ENCODE measurements around the gene TBC1D10B. TPM values are rescaled to one million over a fixed set of nuclear protein-coding genes. Genes with fewer than 3 reads are reported as not detected.

Gene TBC1D10B
- total RNA-seq, 2 experiments from 2014 or later = 54.7 to 54.8 TPM

DNA sequence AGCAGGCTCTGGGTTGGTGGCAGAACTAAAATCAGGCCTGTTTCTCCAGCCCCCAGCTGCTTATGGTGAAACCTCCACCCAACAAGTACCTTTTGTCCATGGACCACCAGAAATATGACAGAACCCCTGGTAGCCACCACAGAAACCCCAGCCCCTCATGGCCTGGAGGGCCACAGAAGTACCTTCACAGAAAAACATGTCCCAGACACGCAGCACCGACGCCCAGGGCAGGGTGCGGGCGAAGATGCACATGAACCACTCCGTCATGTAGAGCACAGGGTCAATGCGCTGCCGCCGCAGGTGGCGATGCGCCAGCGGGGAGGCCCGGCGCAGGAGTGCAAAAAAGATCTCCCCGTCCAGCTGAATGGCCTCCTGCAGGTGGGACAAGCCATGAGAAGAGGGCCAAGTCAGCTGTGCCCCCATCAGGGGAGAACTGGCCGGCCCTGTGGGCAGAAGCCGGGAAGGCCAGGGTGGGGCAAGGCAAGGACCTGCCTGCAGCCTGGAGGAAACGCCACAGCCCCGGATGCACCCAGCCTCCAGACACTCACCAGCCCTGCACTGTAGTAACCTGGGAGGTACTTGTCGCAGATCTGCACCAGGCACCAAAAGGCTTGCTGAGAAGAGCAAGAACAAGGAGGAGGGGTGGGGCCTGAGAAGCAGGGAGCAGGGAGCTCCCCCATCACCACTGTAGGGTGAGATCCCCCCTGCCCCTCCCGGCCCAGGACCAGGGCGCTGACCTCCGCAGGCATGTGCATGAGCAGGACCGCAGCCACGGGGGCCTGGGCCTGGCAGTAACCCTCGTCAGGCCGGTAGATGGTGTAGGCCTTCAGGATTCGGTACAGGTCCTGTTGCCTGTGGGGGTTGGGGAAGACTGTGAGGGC lies 11.1 kb downstream of the TBC1D10B start:
- H3K36me3 Mint-ChIP-seq = peaks cover 37% of the 10 kb centered on the region
- DNase-seq = no peak
- POLR2A ChIA-PET = no interaction called here
- H3K4me3 Mint-ChIP-seq = no peak overlapping the region
- no peak overlapping the region for H3K27ac Mint-ChIP-seq
- H3K9me3 Mint-ChIP-seq = no peaks in the 10 kb centered on the region
- H3K4me1 Mint-ChIP-seq (ENCODE audit: low read depth) = peaks cover 21% of the 10 kb centered on the region
- H3K27me3 Mint-ChIP-seq = no peaks in the 10 kb centered on the region
- CTCF ChIA-PET = interaction anchor here (1.2 kb wide), 1 partner anchor 36 kb away, joined by 4 read pairs; the partner anchor contains the start of gene ZNF48
- intact Hi-C loops (cut with micrococcal nuclease) = no loop called here

- no peak overlapping the region for H3K27ac Mint-ChIP-seq
- peaks cover 28% of the 10 kb centered on the region for H3K4me1 Mint-ChIP-seq (ENCODE audit: low read depth)
- no peaks in the 10 kb centered on the region for H3K9me3 Mint-ChIP-seq
- ChIA-PET CTCF (no interaction called here), POLR2A (no interaction called here)
- DNase-seq = no peak
- no peaks in the 10 kb centered on the region for H3K27me3 Mint-ChIP-seq
- intact Hi-C loops (cut with micrococcal nuclease) = no loop called here
- H3K4me3 Mint-ChIP-seq = no peak overlapping the region
- H3K36me3 Mint-ChIP-seq = peaks cover 36% of the 10 kb centered on the region
These were observed 11.7 kb downstream of the TBC1D10B start for GRCh38 chr16:30358577-30358936.

DNA sequence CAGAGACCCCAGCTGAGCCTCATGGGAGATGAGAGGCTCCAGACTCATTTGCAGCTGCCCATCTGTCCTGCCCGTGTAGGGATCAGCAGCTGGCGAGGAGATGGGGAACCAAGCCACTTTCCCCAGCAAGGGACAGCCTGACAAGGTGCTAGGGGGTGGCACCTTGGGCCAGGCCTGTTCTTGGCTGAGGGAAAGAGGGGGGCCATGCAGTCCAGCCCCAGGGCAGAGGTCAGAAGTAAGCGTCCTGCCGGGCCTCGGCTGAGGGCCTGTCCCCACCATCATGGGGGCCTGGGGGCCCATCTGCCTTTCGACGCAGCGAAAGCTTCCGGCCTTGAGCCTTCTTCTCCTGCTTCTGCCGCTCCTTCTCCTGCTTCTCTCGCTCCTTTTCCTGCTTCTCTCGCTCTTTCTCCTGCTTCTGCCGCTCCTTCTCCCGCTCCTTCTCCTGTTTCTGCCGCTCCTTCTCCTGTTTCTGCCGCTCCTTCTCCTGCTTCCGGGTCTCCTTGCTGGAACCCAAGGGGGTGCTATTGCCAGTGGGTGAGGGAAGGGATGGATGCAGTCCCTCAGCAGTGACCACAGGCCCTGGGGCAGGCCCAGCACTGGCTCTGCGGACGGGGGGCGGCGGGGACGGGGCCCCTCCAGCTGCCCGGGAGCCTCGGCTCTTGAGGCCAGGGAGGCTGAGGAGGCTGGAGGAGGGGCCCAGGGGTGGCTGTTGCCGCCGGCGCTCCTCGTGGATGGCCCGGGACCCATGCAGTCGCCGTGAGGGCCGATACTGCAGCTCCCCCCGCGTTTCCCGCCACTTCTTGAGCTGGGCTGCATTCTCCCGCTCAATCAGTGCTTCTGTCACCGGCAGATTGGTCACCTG lies 12.3 kb downstream of the TBC1D10B start:
- Mint-ChIP-seq H3K36me3 (peaks cover 34% of the 10 kb centered on the region), H3K4me1 (ENCODE audit: low read depth) (peaks cover 32% of the 10 kb centered on the region), H3K27ac (no peak overlapping the region), H3K4me3 (no peak overlapping the region), H3K27me3 (no peaks in the 10 kb centered on the region), H3K9me3 (no peaks in the 10 kb centered on the region)
- POLR2A ChIA-PET = no interaction called here
- intact Hi-C loops (cut with micrococcal nuclease) = no loop called here
- DNase-seq = no peak
- CTCF ChIA-PET = interaction anchor here (1.5 kb wide), 1 partner anchor 51 kb away, joined by 6 read pairs; no protein-coding TSS in a partner anchor

GRCh38 chr16:30357085-30357714 lies 13.1 kb downstream of the TBC1D10B start:
- no peak for DNase-seq
- H3K36me3 Mint-ChIP-seq = peaks cover 41% of the 10 kb centered on the region
- no peaks in the 10 kb centered on the region for H3K9me3 Mint-ChIP-seq
- peak overlapping the region; percentile 14 for H3K27ac Mint-ChIP-seq
- no peak overlapping the region for H3K4me3 Mint-ChIP-seq
- H3K4me1 Mint-ChIP-seq (ENCODE audit: low read depth) = peaks cover 33% of the 10 kb centered on the region
- ChIA-PET POLR2A (interaction anchor here (0.6 kb wide), 1 partner anchor 568 kb away, joined by 3 read pairs; no protein-coding TSS in a partner anchor), CTCF (interaction anchor here (1.5 kb wide), 1 partner anchor 52 kb away, joined by 6 read pairs; no protein-coding TSS in a partner anchor)
- H3K27me3 Mint-ChIP-seq = no peaks in the 10 kb centered on the region
- intact Hi-C loops (cut with micrococcal nuclease) = no loop called here

DNA sequence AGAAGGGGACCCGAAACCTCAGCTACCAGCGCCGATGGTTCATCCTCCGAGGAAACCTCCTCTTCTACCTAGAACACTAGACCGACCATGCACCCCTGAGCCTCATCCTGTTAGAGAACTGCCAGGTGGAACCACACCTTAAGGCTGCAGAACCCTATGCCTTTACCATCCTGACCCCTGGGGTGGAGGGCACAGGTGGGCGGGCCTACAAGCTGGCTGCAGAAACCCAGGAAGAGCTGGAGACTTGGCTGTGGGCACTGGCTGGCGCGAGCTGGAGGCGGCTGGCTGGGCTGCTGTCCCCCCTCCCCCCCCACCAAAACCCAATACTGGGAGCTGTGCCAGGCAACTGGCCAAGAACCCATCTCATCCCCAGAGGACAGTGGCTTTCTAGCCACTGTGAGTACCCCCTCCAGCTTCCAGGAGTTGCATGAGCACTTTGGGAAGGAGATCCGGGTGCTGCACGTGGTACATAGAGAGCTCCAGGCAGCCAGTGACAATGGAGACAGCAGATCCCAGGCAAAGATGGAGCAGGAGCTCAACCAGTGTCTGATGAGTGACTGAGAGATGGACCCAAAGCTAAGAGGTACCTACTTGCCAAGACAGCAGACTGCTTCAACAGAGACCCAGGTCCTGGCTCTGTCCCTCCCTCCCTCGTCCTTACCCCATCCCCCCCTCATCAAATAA lies 13.8 kb downstream of the TBC1D10B start:
- peaks cover 44% of the 10 kb centered on the region for H3K36me3 Mint-ChIP-seq

DNA sequence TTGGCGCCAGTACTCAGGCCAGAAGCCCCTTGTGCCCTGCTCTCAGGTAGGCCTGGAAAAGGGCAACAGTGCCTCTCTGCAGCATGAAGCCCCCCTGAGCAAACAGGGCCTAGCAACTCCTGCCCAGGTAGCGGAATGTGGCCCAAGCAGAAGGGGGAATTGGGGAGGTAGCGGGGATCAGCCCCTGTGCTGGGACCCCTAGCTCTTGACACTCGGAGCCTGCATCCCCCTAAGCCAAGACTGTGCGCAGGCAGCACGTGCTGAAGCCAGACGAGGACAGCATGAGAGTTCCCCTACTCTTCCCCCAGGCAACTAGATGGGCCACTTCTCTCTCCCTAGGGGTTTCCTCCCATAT lies 14.4 kb downstream of the TBC1D10B start:
- Mint-ChIP-seq H3K36me3 (peaks cover 49% of the 10 kb centered on the region), H3K4me3 (peak overlapping the region; percentile 94), H3K27me3 (no peaks in the 10 kb centered on the region), H3K27ac (peak overlapping the region; percentile 95), H3K4me1 (ENCODE audit: low read depth) (peaks cover 39% of the 10 kb centered on the region), H3K9me3 (no peaks in the 10 kb centered on the region)
- DNase-seq = no peak
- CTCF ChIA-PET = interaction anchor here (0.9 to 1.5 kb wide), 3 partner anchors 54 to 243 kb away, joined by 3 to 6 read pairs (median 4); partner anchors contain the start of genes DCTPP1 and GDPD3
- POLR2A ChIA-PET = interaction anchor here (0.6 to 1.0 kb wide), 2 partner anchors 8 to 20 kb away, joined by 3 read pairs; no protein-coding TSS in a partner anchor
- intact Hi-C loops (cut with micrococcal nuclease) = loop anchor here (1.0 to 2.0 kb wide), 2 partner anchors 14 to 53 kb away; partner anchors contain the start of gene TBC1D10B

More for the DNA sequence above, 13.8 kb downstream of the TBC1D10B start:
- H3K27me3 Mint-ChIP-seq = no peaks in the 10 kb centered on the region
- peak overlapping the region; percentile 94 for H3K4me3 Mint-ChIP-seq
- H3K27ac Mint-ChIP-seq = peak overlapping the region; percentile 95
- ChIA-PET POLR2A (interaction anchor here (0.6 to 1.0 kb wide), 3 partner anchors 8 to 567 kb away, joined by 3 read pairs; no protein-coding TSS in a partner anchor), CTCF (interaction anchor here (0.9 to 1.5 kb wide), 3 partner anchors 53 to 244 kb away, joined by 3 to 6 read pairs (median 4); partner anchors contain the start of genes DCTPP1 and GDPD3)
- peaks cover 35% of the 10 kb centered on the region for H3K4me1 Mint-ChIP-seq (ENCODE audit: low read depth)
- peak; percentile 31 for DNase-seq
- no peaks in the 10 kb centered on the region for H3K9me3 Mint-ChIP-seq
- intact Hi-C loops (cut with micrococcal nuclease) = no loop called here

- intact Hi-C loops (cut with micrococcal nuclease) = loop anchor here (1.0 to 2.0 kb wide), 2 partner anchors 15 to 53 kb away; partner anchors contain the start of gene TBC1D10B
- ChIA-PET CTCF (interaction anchor here (0.6 to 2.3 kb wide), 5 partner anchors 16 to 261 kb away, joined by 3 to 10 read pairs (median 4); partner anchors contain the start of genes DCTPP1 and TBC1D10B), POLR2A (interaction anchor here (1.5 to 1.7 kb wide), 4 partner anchors 15 to 63 kb away, joined by 4 to 6 read pairs (median 4); partner anchors contain the start of genes SEPTIN1 and TBC1D10B)
- Mint-ChIP-seq H3K36me3 (peaks cover 54% of the 10 kb centered on the region), H3K4me3 (peak within 1 kb of the TSS; percentile 94), H3K4me1 (ENCODE audit: low read depth) (peaks cover 45% of the 10 kb centered on the region), H3K27me3 (no peaks in the 10 kb centered on the region), H3K9me3 (no peaks in the 10 kb centered on the region), H3K27ac (peak within 1 kb of the TSS; percentile 95)
- DNase-seq = peak; percentile 94
These were observed 14.9 kb downstream of the TBC1D10B start, which contains the start of gene CD2BP2 for GRCh38 chr16:30355144-30355953. TSS of gene CD2BP2 (minus strand) at chr16:30355308. CDS start at chr16:30354681, 627 bp downstream.

- intact Hi-C loops (cut with micrococcal nuclease) = loop anchor here (1.0 to 2.0 kb wide), 2 partner anchors 16 to 54 kb away; partner anchors contain the start of gene TBC1D10B
- H3K36me3 Mint-ChIP-seq = peaks cover 55% of the 10 kb centered on the region
- H3K27me3 Mint-ChIP-seq = no peaks in the 10 kb centered on the region
- POLR2A ChIA-PET = interaction anchor here (0.9 to 1.7 kb wide), 6 partner anchors 14 to 63 kb away, joined by 3 to 6 read pairs (median 4); partner anchors contain the start of genes SEPTIN1 and TBC1D10B
- no peak for DNase-seq
- peak overlapping the region; percentile 95 for H3K27ac Mint-ChIP-seq
- no peaks in the 10 kb centered on the region for H3K9me3 Mint-ChIP-seq
- peaks cover 51% of the 10 kb centered on the region for H3K4me1 Mint-ChIP-seq (ENCODE audit: low read depth)
- CTCF ChIA-PET = interaction anchor here (0.6 to 2.3 kb wide), 5 partner anchors 16 to 262 kb away, joined by 3 to 10 read pairs (median 4); partner anchors contain the start of genes TBC1D10B and ZNF771
- H3K4me3 Mint-ChIP-seq = peak overlapping the region; percentile 94
These were observed 15.7 kb downstream of the TBC1D10B start for GRCh38 chr16:30354423-30355143.

DNA sequence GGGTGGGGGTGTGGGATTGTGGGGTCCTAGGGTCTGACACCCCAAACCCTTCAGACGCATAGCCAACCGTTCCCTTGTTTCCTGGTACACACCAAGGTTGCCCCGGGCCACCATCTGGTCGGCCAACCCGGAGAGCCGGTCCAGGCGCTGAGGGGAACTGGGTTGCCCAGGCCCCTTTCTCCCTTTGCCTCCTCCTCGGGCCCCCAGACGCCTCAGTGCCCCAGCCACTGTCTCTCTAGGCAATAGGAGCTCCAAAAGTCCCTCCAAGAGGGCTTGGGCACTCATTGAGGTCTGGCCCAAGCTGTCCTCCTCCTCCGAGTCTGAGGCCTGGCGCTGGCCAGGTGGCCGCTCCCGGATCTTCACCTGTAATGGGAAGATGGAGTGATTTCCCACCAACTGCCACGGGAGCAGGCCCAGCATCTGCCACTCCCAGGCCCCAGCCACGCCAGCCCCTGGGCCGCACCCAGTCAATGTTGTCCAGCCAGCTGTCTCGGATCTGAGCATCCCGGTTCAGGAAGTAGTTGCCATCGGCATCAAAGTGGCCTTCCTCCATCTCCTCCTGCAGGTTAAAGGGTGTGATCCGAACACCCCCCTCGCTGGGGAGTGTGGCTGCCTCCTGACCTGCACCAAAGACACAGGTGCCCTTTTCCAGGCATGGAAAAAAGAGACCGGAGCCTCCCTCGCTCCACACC lies 16.7 kb downstream of the TBC1D10B start:
- Mint-ChIP-seq H3K27me3 (no peaks in the 10 kb centered on the region), H3K4me3 (peak overlapping the region; percentile 94), H3K36me3 (peaks cover 54% of the 10 kb centered on the region), H3K27ac (peak overlapping the region; percentile 95), H3K4me1 (ENCODE audit: low read depth) (peaks cover 53% of the 10 kb centered on the region), H3K9me3 (no peaks in the 10 kb centered on the region)
- intact Hi-C loops (cut with micrococcal nuclease) = loop anchor here (2.0 kb wide), 1 partner anchor 55 kb away; no protein-coding TSS in a partner anchor
- ChIA-PET CTCF (interaction anchor here (0.7 to 2.3 kb wide), 5 partner anchors 17 to 263 kb away, joined by 3 to 10 read pairs (median 4); partner anchors contain the start of genes TBC1D10B and ZNF771), POLR2A (interaction anchor here (1.2 to 1.7 kb wide), 5 partner anchors 17 to 64 kb away, joined by 3 to 6 read pairs (median 4); partner anchors contain the start of genes SEPTIN1 and TBC1D10B)
- DNase-seq = no peak
